ENCODE measurements around the gene ZNF302. TPM values are rescaled to one million over a fixed set of nuclear protein-coding genes. Genes with fewer than 3 reads are reported as not detected.
"Not testable (repeated sequence)": the region's sequence is repeated elsewhere in the genome, so short reads cannot be mapped to it uniquely, and the experiment has no call there.

Gene ZNF302
- polyA plus RNA-seq, 1 experiment = 11.0 TPM

GRCh38 chr19:34666200-34666957 is 11.1 kb upstream of the ZNF302 start:
- no peak for DNase-seq (ENCODE audit: low read depth)
- POLR2A ChIA-PET = no interaction called here
- Histone ChIP-seq H3K4me3 (ENCODE audit: low read depth, low read length) (no peak overlapping the region), H3K27me3 (ENCODE audit: control insufficient read depth, insufficient read depth, low read length) (no peaks in the 10 kb centered on the region), H3K36me3 (ENCODE audit: control insufficient read depth, insufficient read depth, low read length) (no peaks in the 10 kb centered on the region)
- TF ChIP-seq, protein P1, sequence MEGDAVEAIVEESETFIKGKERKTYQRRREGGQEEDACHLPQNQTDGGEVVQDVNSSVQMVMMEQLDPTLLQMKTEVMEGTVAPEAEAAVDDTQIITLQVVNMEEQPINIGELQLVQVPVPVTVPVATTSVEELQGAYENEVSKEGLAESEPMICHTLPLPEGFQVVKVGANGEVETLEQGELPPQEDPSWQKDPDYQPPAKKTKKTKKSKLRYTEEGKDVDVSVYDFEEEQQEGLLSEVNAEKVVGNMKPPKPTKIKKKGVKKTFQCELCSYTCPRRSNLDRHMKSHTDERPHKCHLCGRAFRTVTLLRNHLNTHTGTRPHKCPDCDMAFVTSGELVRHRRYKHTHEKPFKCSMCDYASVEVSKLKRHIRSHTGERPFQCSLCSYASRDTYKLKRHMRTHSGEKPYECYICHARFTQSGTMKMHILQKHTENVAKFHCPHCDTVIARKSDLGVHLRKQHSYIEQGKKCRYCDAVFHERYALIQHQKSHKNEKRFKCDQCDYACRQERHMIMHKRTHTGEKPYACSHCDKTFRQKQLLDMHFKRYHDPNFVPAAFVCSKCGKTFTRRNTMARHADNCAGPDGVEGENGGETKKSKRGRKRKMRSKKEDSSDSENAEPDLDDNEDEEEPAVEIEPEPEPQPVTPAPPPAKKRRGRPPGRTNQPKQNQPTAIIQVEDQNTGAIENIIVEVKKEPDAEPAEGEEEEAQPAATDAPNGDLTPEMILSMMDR (IDR thresholded peaks at IDR 0.05; ENCODE audit: insufficient read depth, low read depth, low read length) = no peak
- CTCF ChIA-PET = interaction anchor here (0.5 kb wide), 1 partner anchor 1507 kb away, joined by 3 read pairs; no protein-coding TSS in a partner anchor

GRCh38 chr19:34666958-34667265 is 10.6 kb upstream of the ZNF302 start:
- TF ChIP-seq, protein P1 (IDR thresholded peaks at IDR 0.05; ENCODE audit: insufficient read depth, low read depth, low read length) = no peak
- H3K27me3 ChIP-seq (ENCODE audit: control insufficient read depth, insufficient read depth, low read length) = no peaks in the 10 kb centered on the region
- H3K36me3 ChIP-seq (ENCODE audit: control insufficient read depth, insufficient read depth, low read length) = no peaks in the 10 kb centered on the region
- ChIA-PET CTCF (interaction anchor here (0.5 kb wide), 1 partner anchor 1508 kb away, joined by 3 read pairs; no protein-coding TSS in a partner anchor), POLR2A (no interaction called here)
- DNase-seq (ENCODE audit: low read depth) = no peak
- H3K4me3 ChIP-seq (ENCODE audit: low read depth, low read length) = no peak overlapping the region

GRCh38 chr19:34667349-34668076 is 10.0 kb upstream of the ZNF302 start:
- ChIA-PET POLR2A (no interaction called here), CTCF (no interaction called here)
- TF ChIP-seq, protein P1 (IDR thresholded peaks at IDR 0.05; ENCODE audit: insufficient read depth, low read depth, low read length) = no peak
- no peak for DNase-seq (ENCODE audit: low read depth)
- H3K36me3 ChIP-seq (ENCODE audit: control insufficient read depth, insufficient read depth, low read length) = no peaks in the 10 kb centered on the region
- H3K27me3 ChIP-seq (ENCODE audit: control insufficient read depth, insufficient read depth, low read length) = no peaks in the 10 kb centered on the region
- peak overlapping the region; percentile 14 for H3K4me3 ChIP-seq (ENCODE audit: low read depth, low read length)

GRCh38 chr19:34668077-34668689 is 9.3 kb upstream of the ZNF302 start:
- CTCF ChIA-PET; POLR2A ChIA-PET; H3K36me3 ChIP-seq (ENCODE audit: control insufficient read depth, insufficient read depth, low read length); H3K4me3 ChIP-seq (ENCODE audit: low read depth, low read length); DNase-seq (ENCODE audit: low read depth); H3K27me3 ChIP-seq (ENCODE audit: control insufficient read depth, insufficient read depth, low read length): not testable (repeated sequence)

DNA sequence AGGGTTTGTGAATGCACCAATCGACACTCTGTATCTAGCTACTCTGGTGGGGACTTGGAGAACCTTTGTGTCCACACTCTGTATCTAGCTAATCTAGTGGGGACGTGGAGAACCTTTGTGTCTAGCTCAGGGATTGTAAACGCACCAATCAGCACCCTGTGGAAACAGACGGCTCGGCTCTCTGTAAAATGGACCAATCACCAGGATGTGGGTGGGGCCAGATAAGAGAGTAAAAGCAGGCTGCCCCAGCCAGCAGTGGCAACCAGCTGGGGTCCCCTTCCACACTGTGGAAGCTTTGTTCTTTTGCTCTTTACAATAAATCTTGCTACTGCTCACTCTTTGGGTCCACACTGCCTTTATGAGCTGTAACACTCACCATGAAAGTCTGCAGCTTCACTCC is 8.8 kb upstream of the ZNF302 start:
- POLR2A ChIA-PET; CTCF ChIA-PET; DNase-seq (ENCODE audit: low read depth); H3K27me3 ChIP-seq (ENCODE audit: control insufficient read depth, insufficient read depth, low read length); H3K4me3 ChIP-seq (ENCODE audit: low read depth, low read length); H3K36me3 ChIP-seq (ENCODE audit: control insufficient read depth, insufficient read depth, low read length): not testable (repeated sequence)

GRCh38 chr19:34669305-34669704 is 8.2 kb upstream of the ZNF302 start:
- H3K27me3 ChIP-seq (ENCODE audit: control insufficient read depth, insufficient read depth, low read length) = no peaks in the 10 kb centered on the region
- ChIA-PET CTCF (no interaction called here), POLR2A (no interaction called here)
- no peak for DNase-seq (ENCODE audit: low read depth)
- TF ChIP-seq, protein P1 (IDR thresholded peaks at IDR 0.05; ENCODE audit: insufficient read depth, low read depth, low read length) = no peak
- no peak overlapping the region for H3K4me3 ChIP-seq (ENCODE audit: low read depth, low read length)
- no peaks in the 10 kb centered on the region for H3K36me3 ChIP-seq (ENCODE audit: control insufficient read depth, insufficient read depth, low read length)
